ENCODE measurements around the gene AVP.
"Not testable (repeated sequence)": the region's sequence is repeated elsewhere in the genome, so short reads cannot be mapped to it uniquely, and the experiment has no call there.

The AVP gene

GRCh38 chr20:3084283-3084985 is at the start of gene AVP:
Gene AVP, minus strand, starts transcription at chr20:3084724. Its CDS starts 50 bp downstream, at chr20:3084674.
- FAIRE-seq: no peak

- no peak for FAIRE-seq
Measured at GRCh38 chr20:3134151-3134550, 49.6 kb upstream of the AVP start.

- no peak for FAIRE-seq
Measured at GRCh38 chr20:3133155-3133554, 48.6 kb upstream of the AVP start.

- FAIRE-seq: no peak
Measured at GRCh38 chr20:3130051-3130600, 45.6 kb upstream of the AVP start.

- no peak for FAIRE-seq
Measured at GRCh38 chr20:3129094-3129493, 44.6 kb upstream of the AVP start.

- FAIRE-seq: no peak
Measured at GRCh38 chr20:3128275-3128984, 43.9 kb upstream of the AVP start.

- FAIRE-seq: no peak
Measured at GRCh38 chr20:3126527-3126859, 42.0 kb upstream of the AVP start.

GRCh38 chr20:3125776-3126526 is 41.4 kb upstream of the AVP start:
- FAIRE-seq: not testable (repeated sequence)

- FAIRE-seq: not testable (repeated sequence)
Measured at GRCh38 chr20:3124773-3125560, 40.4 kb upstream of the AVP start.

GRCh38 chr20:3124163-3124562 is 39.6 kb upstream of the AVP start:
- not testable (repeated sequence) for FAIRE-seq

GRCh38 chr20:3123542-3123941 is 39.0 kb upstream of the AVP start:
- no peak for FAIRE-seq

- FAIRE-seq: no peak
Measured at GRCh38 chr20:3121955-3122610, 37.6 kb upstream of the AVP start.

GRCh38 chr20:3121271-3121911 is 36.9 kb upstream of the AVP start:
- FAIRE-seq: no peak

- no peak for FAIRE-seq
Measured at GRCh38 chr20:3119044-3119443, 34.5 kb upstream of the AVP start.

GRCh38 chr20:3117839-3118379 is 33.4 kb upstream of the AVP start:
- FAIRE-seq: peak; percentile 82

- FAIRE-seq: no peak
Measured at GRCh38 chr20:3116341-3116740, 31.8 kb upstream of the AVP start.

- peak; percentile 53 for FAIRE-seq
Measured at GRCh38 chr20:3115190-3116107, 30.9 kb upstream of the AVP start.

- no peak for FAIRE-seq
Measured at GRCh38 chr20:3111995-3112394, 27.5 kb upstream of the AVP start.

- no peak for FAIRE-seq
Measured at GRCh38 chr20:3111507-3111906, 27.0 kb upstream of the AVP start.

Measured in endometrium (tissue), 2 donors.